ENCODE results near the gene CDCA7. TPM values are rescaled to one million over a fixed set of nuclear protein-coding genes. Genes with fewer than 3 reads are reported as not detected.
"Not testable (repeated sequence)": the region's sequence is repeated elsewhere in the genome, so short reads cannot be mapped to it uniquely, and the experiment has no call there.

CDCA7 gene
- total RNA-seq, 1 donor from 2014 or later, result not detected

DNA sequence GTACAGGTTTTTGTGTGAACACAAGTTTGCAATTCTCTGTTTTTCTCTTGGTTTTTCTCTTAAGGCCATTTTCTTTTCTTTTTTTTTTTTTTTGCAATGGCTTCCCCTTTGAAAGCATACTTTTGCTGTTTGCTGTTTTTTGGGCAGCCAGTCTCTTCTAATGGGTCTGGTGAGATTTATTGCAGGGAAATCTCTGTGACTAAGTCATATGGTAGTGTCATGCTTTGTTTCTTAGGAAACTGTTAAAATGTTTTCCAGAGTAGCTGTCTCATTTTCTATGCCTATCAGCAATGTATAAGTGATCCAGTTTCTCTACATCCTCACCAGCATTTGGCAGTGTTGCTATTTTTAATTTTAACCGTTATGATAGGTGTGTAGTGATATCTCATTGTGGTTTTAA is 27.9 kb upstream of the CDCA7 start:
- intact Hi-C loops (cut with DNase I), result no loop called here
- Histone ChIP-seq H3K27ac (no peak overlapping the region), H3K4me3 (no peak overlapping the region), H3K36me3 (no peaks in the 10 kb centered on the region), H3K9me3 (peaks cover 0 to 39% of the 10 kb centered on the region in 2 donors), H3K4me1 (no peaks in the 10 kb centered on the region), H3K27me3 (no peaks in the 10 kb centered on the region)
- TF ChIP-seq CTCF (IDR thresholded peaks at IDR 0.05), result no peak
- no peak for DNase-seq (ENCODE audit: low spot score in 2 of 2)

DNA sequence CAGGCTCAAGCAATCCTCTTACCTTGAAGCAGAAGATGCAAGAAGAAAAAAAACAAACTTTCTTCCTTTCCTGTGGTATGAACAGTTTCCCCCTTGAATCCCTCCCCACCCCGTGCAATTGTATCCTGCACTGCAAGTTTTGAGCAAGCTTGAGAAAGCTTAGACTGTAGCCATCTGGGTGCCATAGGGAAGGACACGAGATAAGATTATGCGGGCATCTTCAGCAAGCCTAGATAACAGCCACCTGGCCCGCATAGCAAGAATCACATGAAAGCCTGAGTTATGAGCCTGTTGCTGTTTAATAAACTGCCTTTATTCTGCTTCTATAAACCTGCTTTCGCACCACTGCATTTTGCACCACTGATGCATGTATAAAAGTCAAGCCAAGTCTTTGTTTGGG is 27.3 kb upstream of the CDCA7 start:
- Histone ChIP-seq H3K27me3 (no peaks in the 10 kb centered on the region), H3K9me3 (peaks cover 0 to 45% of the 10 kb centered on the region in 2 donors), H3K36me3 (no peaks in the 10 kb centered on the region), H3K27ac (no peak overlapping the region), H3K4me3 (no peak overlapping the region), H3K4me1 (no peaks in the 10 kb centered on the region)
- no peak for TF ChIP-seq CTCF (IDR thresholded peaks at IDR 0.05)
- intact Hi-C loops (cut with DNase I), result no loop called here
- DNase-seq (ENCODE audit: low spot score in 2 of 2), result no peak

GRCh38 chr2:173333003-173333402 is 21.7 kb upstream of the CDCA7 start:
- H3K27me3 ChIP-seq; H3K4me3 ChIP-seq; H3K4me1 ChIP-seq; DNase-seq (ENCODE audit: low spot score in 2 of 2); H3K36me3 ChIP-seq; intact Hi-C loops (cut with DNase I); H3K27ac ChIP-seq: not testable (repeated sequence)
- H3K9me3 ChIP-seq, result peaks cover 0 to 37% of the 10 kb centered on the region in 2 donors

DNA sequence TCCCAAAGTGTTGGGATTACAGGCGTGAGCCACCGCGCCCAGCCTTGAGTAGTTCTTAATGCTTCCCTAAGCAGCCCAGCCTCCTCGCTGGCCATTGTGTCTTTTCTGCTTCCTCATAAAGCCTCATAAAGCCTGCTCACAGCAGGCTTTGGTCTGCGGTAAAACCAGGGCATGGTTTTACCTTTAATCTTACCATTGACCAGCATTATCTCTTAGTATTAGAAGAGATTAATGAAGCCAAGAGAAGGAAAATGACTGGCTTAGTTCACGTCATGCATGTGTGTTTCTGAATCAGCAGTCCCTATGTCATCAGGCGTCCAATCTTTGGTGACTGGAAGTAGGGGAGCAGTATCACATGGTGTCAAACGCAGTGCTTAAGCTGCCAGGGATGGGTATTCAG is 14.9 kb upstream of the CDCA7 start:
- no peak for DNase-seq (ENCODE audit: low spot score in 2 of 2)
- no peak overlapping the region for H3K27ac ChIP-seq
- H3K4me1 ChIP-seq, result no peaks in the 10 kb centered on the region
- no peaks in the 10 kb centered on the region for H3K27me3 ChIP-seq
- no peaks in the 10 kb centered on the region for H3K36me3 ChIP-seq
- peaks cover 0 to 2% of the 10 kb centered on the region in 2 donors for H3K9me3 ChIP-seq
- intact Hi-C loops (cut with DNase I), result loop anchor here (5.0 kb wide), 1 partner anchor 1033 kb away; no protein-coding TSS in a partner anchor
- no peak overlapping the region for H3K4me3 ChIP-seq
- TF ChIP-seq CTCF (IDR thresholded peaks at IDR 0.05), result no peak

DNA sequence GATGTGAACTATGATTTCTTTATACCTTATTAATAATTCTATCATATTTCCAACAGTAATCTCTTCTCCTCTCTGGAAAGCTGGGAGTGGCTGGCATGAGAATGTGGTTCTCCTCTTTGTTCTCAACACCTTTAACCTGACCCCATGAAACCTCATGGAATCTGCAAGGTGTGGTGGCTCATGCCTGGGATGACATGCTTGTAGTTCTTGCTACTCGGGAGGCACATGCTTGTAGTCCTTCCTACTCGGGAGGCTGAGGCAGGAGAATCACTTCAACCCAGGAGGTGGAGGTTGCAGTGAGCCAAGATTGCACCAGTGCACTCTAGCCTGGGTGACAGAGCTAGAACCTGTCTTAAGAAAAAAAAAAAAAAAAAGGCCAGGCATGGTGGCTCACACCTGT is 10.8 kb upstream of the CDCA7 start:
- intact Hi-C loops (cut with DNase I), result loop anchor here (5.0 kb wide), 1 partner anchor 1037 kb away; no protein-coding TSS in a partner anchor
- H3K4me1 ChIP-seq, result no peaks in the 10 kb centered on the region

GRCh38 chr2:173346035-173346434 is 8.6 kb upstream of the CDCA7 start:
- Histone ChIP-seq H3K9me3 (peaks cover 0 to 20% of the 10 kb centered on the region in 2 donors), H3K27me3 (no peaks in the 10 kb centered on the region), H3K4me3 (no peak overlapping the region), H3K4me1 (no peaks in the 10 kb centered on the region), H3K36me3 (no peaks in the 10 kb centered on the region), H3K27ac (no peak overlapping the region)
- DNase-seq (ENCODE audit: low spot score in 2 of 2), result no peak
- no peak for TF ChIP-seq CTCF (IDR thresholded peaks at IDR 0.05)
- intact Hi-C loops (cut with DNase I), result no loop called here

More for the DNA sequence above, 10.8 kb upstream of the CDCA7 start:
- no peak for DNase-seq (ENCODE audit: low spot score in 2 of 2)
- H3K9me3 ChIP-seq, result peaks cover 0 to 20% of the 10 kb centered on the region in 2 donors
- no peak overlapping the region for H3K4me3 ChIP-seq
- no peaks in the 10 kb centered on the region for H3K27me3 ChIP-seq
- no peak overlapping the region for H3K27ac ChIP-seq
- TF ChIP-seq CTCF (IDR thresholded peaks at IDR 0.05), result no peak
- H3K36me3 ChIP-seq, result no peaks in the 10 kb centered on the region
